Stimulated activated CD8-positive, alpha-beta memory T cell treated with anti-CD3 and anti-CD28 coated beads, Interleukin-4, amount 100 ng/mL, for 4 hours (primary cell): Measurements from ENCODE around the gene ATP10A.
A peak's percentile ranks its signal among the peaks of the same experiment; 100 is the strongest.
"Not testable (repeated sequence)": the region's sequence is repeated elsewhere in the genome, so short reads cannot be mapped to it uniquely, and the experiment has no call there.

Experiments used
- DNase-seq, 2 donors: peaks; one replicate each; pipeline ENCODE4 v3.0.0-alpha.2; 2020; ENCODE audit warnings: low read depth in 2 of 2, low spot score in 1 of 2

ATP10A gene

DNA sequence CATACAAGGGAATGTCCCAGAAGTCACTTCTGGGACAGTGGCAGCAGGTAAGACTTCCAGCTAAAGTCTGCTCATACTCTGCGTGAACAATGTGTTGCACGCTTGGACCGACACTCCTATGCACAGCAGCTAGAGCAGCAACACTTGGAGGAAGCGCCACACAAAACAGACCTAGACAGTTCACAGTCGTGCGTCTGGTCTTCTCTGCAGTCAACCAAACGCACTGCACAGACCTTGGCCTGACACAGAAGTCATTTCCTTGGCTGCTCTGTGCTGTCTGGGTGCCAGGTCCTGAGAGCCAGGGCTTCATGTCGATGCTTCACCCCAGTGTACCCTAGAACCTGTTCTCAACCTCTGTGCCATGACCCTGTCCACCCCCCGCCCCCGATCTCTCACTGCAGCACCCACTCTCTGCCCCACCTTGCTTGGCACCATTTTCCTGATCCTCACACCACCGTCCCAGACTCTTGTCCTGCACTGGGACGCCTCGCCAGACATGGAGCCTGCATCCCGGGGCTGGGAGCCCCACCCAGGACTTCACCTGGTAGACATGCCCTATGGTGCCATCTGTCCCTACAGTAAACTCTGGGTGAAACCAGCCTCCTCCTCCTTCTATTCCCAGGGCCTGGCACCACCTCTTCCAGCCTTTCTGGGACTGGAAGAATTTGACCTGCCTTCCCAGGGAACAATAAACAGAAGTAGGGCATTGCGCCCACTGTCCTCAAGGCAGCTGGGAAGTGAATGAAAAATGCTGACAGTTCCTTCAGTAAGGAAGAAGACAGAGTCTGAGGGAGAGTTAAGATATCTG lies 3.1 kb downstream of the ATP10A start:
- DNase-seq: no peak

DNA sequence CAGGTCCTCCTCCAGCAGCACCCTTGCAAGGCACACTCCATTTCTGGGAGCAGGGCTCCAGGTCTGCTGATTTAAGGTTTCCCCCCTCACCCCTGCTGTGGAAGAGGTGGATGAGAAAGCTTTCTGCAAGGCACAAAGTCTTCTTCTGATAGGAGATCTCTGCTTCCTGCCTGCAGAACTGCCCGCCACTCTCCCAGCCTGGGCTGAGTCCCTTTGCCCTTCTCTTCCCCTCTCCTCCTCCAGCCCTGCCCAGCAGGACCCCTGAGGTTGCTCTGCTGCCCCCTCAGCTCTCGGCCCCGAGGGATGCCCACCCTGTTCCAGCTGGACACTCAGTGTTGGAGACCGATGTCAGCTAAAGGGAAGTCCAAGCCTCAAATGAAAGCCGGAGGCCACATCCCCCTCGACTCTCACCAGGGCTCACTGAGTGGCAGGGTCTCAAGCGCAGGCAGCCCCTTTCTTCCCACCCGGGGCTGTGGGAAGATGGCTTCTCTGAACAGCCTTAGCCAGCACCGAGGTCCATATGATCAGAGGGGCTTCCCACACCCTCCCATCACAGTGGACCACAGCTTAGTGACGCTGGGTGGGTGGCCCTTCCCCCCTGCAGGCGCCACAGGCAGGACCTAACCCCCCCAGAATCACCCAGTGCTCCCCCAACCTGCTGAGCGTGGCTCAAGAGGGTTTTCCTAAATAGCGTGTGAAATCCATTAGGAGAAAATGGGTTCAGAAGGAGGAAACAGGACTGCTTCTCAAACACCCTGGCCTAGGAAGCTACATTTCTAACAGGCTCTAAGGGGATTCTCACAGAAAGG lies 4.0 kb downstream of the ATP10A start:
- DNase-seq: no peak

DNA sequence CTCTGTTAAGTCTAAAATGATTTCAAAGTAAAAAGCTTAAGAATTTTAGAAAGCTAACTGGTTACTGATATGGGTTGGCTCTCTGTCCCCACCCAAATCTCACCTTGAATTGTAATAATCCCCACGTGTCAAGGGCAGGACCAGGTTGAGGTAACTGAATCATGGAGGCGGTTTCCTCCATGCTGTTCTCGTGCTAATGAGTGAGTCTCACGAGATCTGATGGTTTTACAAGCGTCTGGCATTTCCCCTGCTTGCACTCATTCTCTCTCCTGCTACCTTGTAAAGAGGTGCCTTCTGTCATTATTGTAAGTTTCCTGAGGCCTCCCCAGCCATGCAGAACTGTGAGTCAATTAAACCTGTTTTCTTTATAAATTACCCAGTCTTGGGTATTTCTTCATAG lies 7.1 kb downstream of the ATP10A start:
- DNase-seq: not testable (repeated sequence)

DNA sequence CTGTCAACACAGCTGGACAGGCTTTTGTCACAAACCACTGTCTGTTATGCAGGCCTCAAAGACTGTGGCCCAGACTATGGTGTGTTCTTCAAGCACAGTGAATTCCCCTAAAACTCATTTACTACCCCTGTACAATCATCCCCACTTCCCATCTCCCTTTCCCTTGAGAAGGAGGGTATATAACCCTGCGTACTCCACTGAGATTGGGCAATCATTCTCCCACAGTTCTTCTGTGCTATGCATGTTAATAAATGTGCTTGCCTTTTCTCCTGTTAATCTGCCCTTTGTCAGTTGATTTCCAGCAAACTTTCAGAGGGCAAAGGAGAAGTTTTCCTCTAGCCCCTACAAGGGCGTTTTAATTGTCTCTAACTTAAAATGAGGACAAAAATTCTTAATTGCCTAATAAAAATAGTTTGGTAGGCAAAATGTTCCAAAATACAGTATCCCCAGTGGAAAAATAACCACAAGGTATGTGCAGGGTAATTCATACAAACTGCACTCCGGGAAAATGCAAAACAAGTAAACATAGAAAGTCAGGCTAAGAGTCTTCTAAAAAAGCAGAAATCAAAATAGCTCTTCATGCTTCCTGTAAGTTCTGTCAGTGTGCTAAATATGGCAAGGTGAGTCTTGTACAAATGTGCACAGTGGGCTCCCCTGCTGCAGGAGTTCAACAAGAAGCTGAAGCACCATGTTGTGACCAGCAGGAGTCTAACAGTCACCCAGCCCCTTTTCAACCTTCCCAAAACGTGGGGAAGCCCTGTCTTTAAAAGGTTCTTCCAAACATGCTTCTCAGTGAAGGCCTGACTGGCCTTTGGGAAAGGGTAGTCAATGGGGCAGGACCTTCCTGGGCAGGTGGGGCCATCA lies 10.2 kb downstream of the ATP10A start:
- no peak for DNase-seq

DNA sequence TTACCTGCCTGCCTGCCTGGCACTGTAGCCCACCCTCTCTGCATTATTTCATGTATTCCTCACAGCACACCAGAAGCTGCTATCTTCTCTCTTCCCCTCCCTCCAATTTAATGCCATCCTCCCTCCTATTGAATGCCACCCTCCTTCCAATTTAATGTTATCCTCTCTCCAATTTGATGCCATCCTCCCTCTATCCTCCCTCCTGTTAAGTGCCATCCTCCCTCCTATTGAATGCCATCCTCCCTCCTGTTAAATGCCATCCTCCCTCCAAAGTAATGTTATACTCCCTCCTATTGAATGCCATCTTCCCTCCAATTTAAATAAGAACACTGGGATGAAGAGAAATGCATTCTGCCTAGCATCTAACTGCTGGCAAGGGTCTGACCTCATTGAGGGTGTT lies 11.1 kb downstream of the ATP10A start:
- no peak for DNase-seq

DNA sequence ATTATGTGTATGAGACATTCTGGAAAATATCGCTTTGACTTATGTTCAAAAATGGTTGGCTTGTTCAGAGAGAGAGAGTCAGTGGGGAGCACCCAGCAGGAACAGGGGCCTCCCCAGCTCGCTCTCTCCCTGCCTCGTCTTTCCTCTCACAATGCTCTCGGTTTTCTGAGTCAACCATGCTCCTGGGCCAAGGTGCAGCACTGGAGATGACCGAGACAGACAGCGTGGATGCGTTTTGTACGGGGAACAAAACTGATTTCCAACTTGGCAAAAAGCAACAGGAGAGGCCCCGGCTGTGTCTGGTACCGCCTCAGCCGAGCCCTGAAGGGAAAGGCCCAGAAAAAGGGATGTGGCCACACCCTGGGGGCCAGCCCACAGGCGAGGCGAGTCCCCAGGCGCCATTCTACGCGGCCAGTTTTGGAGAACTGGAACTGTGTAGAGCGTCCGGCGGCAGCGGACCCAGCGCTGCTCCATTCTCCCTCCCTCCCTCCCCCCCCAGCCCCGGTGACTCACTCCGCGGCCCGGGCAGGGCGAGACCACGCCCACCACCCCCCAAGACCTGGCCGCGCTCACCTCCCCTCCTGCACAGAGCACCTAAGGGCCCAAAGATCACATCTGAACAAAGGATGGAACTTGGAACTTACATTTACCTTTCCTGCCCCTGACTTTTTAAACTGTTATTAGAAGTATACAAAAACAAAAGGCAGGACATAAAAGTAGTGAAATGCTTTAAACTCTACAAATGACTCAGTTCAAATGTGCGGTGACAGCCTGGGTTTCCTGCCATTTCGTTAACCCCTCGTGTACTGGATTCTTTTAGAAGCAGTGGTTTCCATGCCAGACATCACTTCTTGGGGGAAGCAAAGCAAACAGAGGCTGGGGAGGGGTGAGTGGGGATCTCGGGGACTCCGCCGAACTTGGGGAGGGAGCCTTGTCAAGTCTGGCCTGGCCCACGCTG lies 12.7 kb downstream of the ATP10A start:
- DNase-seq: peak in 1 of 2 donors; percentile 50

DNA sequence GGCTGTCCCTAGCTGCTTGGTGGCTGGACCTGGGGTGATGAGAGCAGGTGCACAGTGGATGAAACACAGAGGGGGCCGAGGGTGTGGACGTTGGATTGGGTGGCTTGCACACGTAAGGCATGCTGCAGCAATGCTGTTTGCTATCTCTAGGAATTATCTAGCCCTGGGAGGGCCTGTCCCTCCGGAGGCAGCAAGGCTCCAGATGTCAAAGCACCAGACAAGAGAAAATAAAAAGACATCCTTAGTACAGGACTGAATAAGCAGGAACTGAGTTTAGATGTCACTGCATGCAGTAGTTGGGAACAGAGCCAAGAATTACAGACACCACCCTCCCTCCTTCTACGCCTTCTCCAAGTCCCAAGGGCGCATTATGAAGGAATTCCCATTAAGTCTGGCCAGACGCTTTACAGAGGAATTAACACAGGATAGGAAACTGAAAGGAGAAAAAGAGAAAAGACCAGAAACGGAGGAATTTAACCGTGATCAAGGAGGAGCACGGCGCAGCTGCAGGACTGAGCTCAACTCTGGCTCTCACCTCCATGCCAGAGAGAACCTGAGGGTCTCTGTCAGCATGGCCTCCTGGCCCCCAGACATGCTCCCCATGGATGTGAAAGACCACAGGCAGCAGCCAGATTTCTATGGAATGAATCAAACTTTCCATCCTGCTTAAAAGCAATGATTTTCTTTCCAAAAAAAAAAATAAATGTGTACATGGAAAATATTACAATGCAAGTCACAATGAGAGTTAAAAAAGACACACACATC lies 13.8 kb downstream of the ATP10A start:
- no peak for DNase-seq

DNA sequence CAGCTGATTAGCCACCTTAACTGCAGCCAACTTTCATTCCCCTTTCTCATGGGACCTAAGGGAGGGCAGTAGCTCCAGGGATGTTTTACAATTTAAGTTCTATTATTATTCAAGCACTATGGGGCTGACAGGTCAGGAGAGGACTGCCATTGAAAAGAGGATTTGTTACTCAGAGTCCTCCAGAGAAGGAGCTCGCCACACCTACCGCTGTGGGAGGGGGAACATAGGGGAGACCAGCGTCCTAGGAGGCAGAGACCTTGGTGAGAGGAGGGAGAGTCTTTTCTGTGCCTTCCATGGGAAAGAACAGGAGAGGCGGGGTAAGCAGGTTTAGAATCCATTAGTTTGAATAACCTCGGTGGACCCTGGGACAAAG lies 14.4 kb downstream of the ATP10A start:
- no peak for DNase-seq

DNA sequence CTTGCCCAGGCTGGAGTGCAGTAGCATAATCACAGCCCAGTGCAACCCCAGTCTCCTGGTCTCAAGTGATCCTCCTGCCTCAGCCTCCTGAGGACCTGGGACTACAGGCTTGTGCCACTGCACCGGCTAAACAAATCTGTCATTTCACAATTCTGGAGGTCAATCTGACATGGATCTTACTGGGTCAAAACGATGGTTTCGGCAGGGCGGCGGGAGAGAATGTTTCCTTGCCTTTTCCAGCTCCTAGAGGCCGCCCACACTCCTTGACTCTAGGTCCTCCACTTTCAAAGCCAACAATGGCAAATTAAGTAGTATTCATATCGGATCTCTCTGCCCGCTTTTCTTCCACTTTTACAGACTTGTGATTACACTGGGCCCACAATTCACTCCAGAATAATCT lies 14.8 kb downstream of the ATP10A start:
- DNase-seq: no peak

DNA sequence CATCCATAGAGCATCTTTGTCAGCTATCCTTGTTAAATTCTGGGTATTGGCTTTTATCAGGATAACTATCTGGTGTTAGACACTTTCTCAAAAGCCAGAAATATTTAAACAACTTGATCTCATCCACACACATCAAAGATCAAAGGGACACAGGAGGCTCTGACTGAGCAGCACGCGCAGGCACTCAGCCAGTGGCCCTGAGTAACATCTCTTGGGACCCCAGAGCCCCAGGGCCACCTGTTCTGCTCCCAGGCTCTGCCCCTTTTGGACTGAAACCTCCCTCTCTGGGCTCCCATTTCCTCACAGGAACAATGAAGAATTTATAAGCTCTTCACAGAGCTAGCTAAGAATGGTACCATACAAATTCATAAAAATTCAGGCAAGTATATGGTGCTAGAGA lies 16.1 kb downstream of the ATP10A start:
- DNase-seq: no peak

DNA sequence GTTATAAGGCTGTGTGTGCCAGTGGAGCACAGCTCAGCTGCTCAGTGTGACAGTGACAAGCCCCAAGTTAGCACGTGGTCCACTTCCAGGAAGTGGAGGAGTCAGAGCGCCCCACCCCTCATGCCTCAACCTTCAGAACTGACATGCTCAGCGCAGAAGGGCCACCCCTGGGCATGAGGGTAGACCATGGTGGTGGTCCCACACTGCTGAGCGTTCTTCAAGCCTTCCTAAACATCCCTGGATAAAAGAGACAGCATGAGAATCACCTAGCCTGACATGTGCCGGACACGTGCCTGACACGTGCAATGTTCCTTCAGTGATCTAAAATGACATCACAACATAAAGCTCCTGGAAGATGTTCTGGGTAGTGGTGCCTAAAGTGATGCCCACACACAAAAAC lies 16.8 kb downstream of the ATP10A start:
- peak; percentile 42 to 53 for DNase-seq

DNA sequence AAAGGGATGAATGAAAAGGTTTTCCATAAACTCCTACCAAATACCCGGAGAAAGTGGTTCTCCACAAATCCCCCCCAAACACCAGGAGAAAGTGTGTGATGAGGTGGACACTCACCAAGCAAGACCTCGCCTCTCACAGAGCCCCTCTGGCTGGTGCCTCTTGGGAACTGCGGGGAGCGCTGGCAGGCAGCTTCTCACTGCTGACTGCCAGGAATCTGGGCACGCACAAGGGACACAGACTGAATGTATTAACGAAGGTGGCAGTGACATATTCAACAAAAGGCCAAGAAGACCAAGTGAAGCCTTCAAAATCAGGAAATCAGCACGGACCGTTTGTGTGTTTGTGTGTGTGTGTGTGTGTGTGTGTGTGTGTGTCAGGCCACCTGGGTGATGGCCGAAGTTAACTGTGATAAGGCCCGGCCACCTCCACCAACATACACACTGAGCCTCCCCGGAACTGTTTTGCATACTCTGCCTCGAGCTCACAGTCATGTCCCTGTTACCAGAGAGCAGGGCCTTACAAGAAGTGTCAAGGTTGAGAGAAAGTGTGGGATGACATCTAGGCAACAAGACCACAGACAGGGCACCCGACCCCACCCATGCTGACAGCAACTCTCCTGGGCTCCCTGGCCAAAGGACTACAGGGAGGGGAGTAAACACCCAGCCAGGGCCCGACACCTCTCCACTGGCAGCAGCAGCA lies 18.0 kb downstream of the ATP10A start:
- DNase-seq: no peak

DNA sequence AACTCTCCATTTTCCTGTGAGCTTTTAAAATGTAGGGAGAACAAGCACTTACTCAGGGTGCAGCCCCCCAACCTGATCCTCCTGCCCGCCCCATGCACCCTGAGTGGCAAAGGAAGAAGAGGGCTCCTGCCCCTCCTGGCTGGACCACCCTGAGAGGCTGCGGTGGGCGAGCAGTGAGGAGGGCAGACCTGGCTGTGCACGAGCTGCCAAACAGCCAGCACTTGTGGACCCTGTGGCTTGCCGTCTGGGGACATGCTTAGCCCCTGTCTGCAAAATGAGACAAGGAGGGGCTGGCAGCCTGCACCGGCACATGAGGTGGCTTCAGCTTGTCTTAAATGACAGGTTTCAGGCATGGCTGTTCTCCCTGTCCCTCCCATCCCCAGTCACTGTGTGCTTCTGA lies 18.6 kb downstream of the ATP10A start:
- DNase-seq: no peak

DNA sequence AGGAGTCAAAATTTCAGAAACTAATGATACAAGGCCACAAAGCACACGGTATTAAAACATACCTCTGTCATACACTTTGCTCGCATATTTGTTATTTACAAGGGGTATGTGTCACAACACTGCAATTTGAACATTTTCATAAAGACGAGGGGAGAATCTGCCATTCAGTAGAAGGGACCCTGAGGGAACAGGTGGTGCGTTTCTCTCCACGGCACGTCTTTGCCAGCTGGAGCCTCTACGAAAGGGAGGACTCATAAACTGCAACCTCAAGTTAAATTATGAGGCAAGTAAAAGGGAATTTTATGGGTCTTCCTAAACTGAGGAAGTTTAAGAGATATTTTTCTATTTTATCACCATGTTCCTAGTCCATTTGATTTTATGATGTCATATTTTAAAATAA lies 19.1 kb downstream of the ATP10A start:
- no peak for DNase-seq

DNA sequence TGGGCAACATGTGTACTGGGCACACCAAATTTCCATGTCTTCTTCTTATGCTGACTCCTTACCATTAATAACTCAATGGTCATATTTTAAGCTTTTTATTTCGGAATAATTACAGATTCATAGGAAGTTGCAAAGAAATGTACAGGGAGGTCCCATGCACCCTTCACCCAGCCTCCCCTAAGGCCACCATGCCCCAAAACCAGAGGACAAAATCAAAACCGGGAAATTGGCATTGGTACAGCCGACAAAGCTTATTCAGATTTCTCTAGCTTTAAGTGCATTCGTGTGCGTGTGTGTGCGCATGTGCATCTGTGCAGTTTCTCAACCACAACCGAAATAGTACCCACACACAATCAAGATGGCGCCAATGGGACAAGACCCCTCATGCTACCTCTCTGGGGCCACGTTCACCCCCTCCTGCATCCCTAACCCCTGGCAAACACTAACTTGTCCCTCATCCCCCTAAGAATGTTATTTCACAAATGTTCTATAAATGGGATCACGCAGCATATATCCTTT lies 23.4 kb downstream of the ATP10A start:
- no peak for DNase-seq

DNA sequence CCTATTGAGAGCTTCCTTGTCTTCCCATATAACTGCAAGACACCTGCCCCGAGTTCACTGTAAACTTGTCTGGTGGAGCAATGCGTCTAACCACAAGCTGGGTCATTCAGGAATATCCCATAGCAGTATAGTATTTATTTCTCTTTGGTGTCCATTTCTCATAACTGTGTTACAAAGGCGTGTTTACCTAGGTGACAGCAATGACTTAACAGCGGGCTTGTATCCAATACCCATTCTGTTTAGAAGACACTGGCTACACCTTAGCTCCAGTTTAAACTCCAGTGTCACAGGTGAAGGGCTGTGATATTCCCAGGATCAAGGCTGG lies 24.3 kb downstream of the ATP10A start:
- no peak for DNase-seq

DNA sequence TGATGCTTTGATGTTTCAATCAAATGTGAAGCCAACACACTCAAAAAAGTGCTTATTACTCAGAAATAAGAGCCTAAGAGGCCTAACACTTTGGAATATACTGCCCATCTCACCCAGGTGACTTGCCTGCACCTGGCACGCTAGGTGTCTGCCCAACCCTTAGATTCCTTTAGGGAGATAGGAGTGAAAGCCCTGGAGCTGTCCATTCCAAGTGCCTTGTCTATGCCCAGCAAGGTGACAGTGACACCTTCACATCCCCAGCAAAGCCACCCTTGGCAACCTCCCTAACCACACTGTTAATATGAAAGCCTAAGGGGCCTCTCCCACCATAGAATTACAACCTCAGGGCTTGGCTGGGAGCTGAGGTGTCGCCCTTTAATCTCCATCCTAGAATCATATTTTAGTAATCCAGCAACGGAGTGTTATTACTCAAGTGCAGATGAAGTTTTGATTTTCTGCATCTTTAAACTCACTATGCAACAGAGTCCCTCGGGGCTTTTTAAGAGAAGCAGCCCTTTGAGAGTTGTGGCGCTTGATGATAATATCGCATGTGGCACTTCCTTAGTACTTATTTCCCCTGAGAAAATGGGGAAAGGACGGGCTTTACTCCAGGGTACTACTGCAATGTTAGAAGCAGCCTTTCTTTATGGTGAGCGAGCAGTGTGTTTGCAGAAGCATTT lies 24.8 kb downstream of the ATP10A start:
- no peak for DNase-seq

DNA sequence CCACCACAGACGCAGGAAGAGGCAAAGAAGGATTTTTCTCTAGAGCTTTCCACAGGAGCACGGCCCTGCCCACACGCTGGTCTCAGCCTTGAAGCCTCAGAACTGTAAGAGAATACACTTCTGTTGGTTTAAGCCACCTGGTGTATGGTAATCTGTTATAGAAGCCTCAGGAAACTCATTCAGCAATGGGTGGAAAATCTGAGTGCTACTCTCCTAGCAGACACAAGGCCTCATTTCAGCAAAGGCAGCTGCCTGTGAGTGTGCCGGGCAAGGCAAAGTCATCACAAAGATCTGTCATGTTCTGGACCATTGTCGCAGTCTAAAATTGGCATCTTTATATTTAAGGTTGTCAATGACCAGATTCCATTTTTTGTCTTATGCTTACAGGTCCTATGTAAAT lies 31.0 kb downstream of the ATP10A start:
- no peak for DNase-seq
